K562 (cell line): Measurements from ENCODE around the gene DNASE1L3. TPM values are rescaled to one million over a fixed set of nuclear protein-coding genes. Genes with fewer than 3 reads are reported as not detected.

Source experiments
- ARID2 ChIP-seq: fragments of 450-650 bp; IDR thresholded peaks from 2 replicates; pipeline ENCODE4 v1.6.1; 2017; ENCODE audit warnings: antibody characterized with exemption, mild to moderate bottlenecking
- BACH1 ChIP-seq: fragments of 200-800 bp; sonication (Bioruptor generic); IDR thresholded peaks from 2 replicates; pipeline ENCODE4 v1.6.1; 2016; ENCODE audit warnings: missing genetic modification characterization, missing compliant biosample characterization
- CEBPB ChIP-seq: fragments of 450-650 bp; IDR thresholded peaks from 2 replicates; pipeline ENCODE4 v1.6.1; 2016; ENCODE audit warnings: missing genetic modification characterization, missing compliant biosample characterization
- ESRRB ChIP-seq: fragments of 250-450 bp; sonication (Bioruptor Pico); IDR thresholded peaks from 2 replicates; pipeline ENCODE4 v1.5.0; 2020; ENCODE audit warnings: mild to moderate bottlenecking, moderate library complexity, borderline replicate concordance
- FOXA1 ChIP-seq: fragments of 450-650 bp; IDR thresholded peaks from 2 replicates; pipeline ENCODE4 v1.6.1; 2016; ENCODE audit warnings: mild to moderate bottlenecking, borderline replicate concordance
- NELFE ChIP-seq: IDR thresholded peaks from 2 replicates; pipeline ENCODE4 v1.6.1; 2011; ENCODE audit warnings: mild to moderate bottlenecking; ENCODE audit not compliant: insufficient read depth, insufficient read length
- NRF1 ChIP-seq, 2 experiments: fragments of 450-650 bp; IDR thresholded peaks in 1 of 2; conservative IDR thresholded peaks in 1 of 2; 2 replicates each; pipeline ENCODE4 v1.6.1; 2014; ENCODE audit warnings: mild to moderate bottlenecking in 2 of 2
- NUFIP1 ChIP-seq: fragments of 450-650 bp; IDR thresholded peaks from 2 replicates; pipeline ENCODE4 v1.6.1; 2018; ENCODE audit not compliant: partially characterized antibody
- RFX1 ChIP-seq: fragments of 450-650 bp; IDR thresholded peaks from 2 replicates; pipeline ENCODE4 v1.6.1; 2016; ENCODE audit warnings: mild to moderate bottlenecking, moderate library complexity
- ZFPM2 ChIP-seq: fragments of 250-450 bp; sonication (Bioruptor Pico); IDR thresholded peaks from 2 replicates; pipeline ENCODE4 v1.5.1; 2022; ENCODE audit warnings: mild to moderate bottlenecking
- ZNF124 ChIP-seq: sonication (generic); formaldehyde crosslinking; IDR thresholded peaks from 2 replicates; pipeline ENCODE4 v1.8.1; 2022; ENCODE audit warnings: missing genetic modification reagents
- ZNF644 ChIP-seq: fragments of 200-800 bp; sonication (Bioruptor generic); IDR thresholded peaks from 2 replicates; pipeline ENCODE4 v1.6.1; 2016; ENCODE audit warnings: low read depth, missing genetic modification characterization, missing compliant biosample characterization
- polyA plus RNA-seq, 8 experiments: library from polyadenylated mRNA; depleted of rRNA in 4 of 8; stranded (reverse) in 5 of 8; unstranded in 3 of 8; fragments of >200 nt; fragmentation: Nextera tagmentation in 2 of 8; fragmentation: Illumina TruSeq in 1 of 8; extraction: Ambion mirVana in 2 of 8; extraction: Trizol in 1 of 8; gene quantifications; 2 replicates each; pipeline versions ENCODE4 v1.2.1 to v1.2.3, GENCODE V29; 2011 to 2014; ENCODE audit warnings: inconsistent platforms in 1 of 8, missing spikeins in 1 of 8
- total RNA-seq, 7 experiments: library from RNA; depleted of rRNA in 6 of 7; stranded (reverse); fragments of >200 nt in 6 of 7; fragmentation: Illumina TruSeq in 2 of 7; extraction: Trizol in 2 of 7; gene quantifications; 2 replicates each; pipeline versions ENCODE4 v1.2.1 to v1.2.3, GENCODE V29; 2011 to 2021; ENCODE audit warnings: low replicate concordance in 1 of 7
- TF ChIP-seq, protein P1 (sequence below): fragments of 450-650 bp; IDR thresholded peaks from 2 replicates; pipeline ENCODE4 v1.6.1; 2016; ENCODE audit warnings: mild to moderate bottlenecking
- TF ChIP-seq, protein P2 (sequence below): fragments of 250-450 bp; sonication (Bioruptor Pico); IDR thresholded peaks from 2 replicates; pipeline ENCODE4 v1.8.0; 2021; ENCODE audit warnings: borderline replicate concordance, mild to moderate bottlenecking, moderate library complexity; ENCODE audit not compliant: poor library complexity, severe bottlenecking
- TF ChIP-seq, protein P3 (sequence below): sonication (generic); formaldehyde crosslinking; IDR thresholded peaks from 2 replicates; pipeline ENCODE4 v1.8.0; 2022; ENCODE audit warnings: mild to moderate bottlenecking, missing genetic modification reagents
- TF ChIP-seq, protein P4 (sequence below): sonication (generic); formaldehyde crosslinking; IDR thresholded peaks from 2 replicates; pipeline ENCODE4 v1.8.1; 2023; ENCODE audit warnings: mild to moderate bottlenecking, missing genetic modification reagents
- TF ChIP-seq, protein P5 (sequence below), 3 experiments: fragments of 200-800 bp in 1 of 3; sonication (Bioruptor generic) in 1 of 3; sonication (generic) in 1 of 3; formaldehyde crosslinking in 1 of 3; IDR thresholded peaks; 2 replicates each; pipeline versions ENCODE4 v1.6.1 to v1.8.0; 2016 to 2022; ENCODE audit warnings: mild to moderate bottlenecking in 2 of 3, missing compliant biosample characterization in 2 of 3, missing genetic modification characterization in 2 of 3, missing genetic modification reagents in 1 of 3
- TF ChIP-seq, protein P6 (sequence below): fragments of 450-650 bp; IDR thresholded peaks from 2 replicates; pipeline ENCODE4 v1.7.0; 2016; ENCODE audit warnings: borderline replicate concordance

The DNASE1L3 gene
- total and polyA plus RNA-seq, 9 of the 15 experiments (the other 6 are each of a cell fraction or from before 2014, with no cell fraction given), result 0.06 TPM; not detected in 8

DNA sequence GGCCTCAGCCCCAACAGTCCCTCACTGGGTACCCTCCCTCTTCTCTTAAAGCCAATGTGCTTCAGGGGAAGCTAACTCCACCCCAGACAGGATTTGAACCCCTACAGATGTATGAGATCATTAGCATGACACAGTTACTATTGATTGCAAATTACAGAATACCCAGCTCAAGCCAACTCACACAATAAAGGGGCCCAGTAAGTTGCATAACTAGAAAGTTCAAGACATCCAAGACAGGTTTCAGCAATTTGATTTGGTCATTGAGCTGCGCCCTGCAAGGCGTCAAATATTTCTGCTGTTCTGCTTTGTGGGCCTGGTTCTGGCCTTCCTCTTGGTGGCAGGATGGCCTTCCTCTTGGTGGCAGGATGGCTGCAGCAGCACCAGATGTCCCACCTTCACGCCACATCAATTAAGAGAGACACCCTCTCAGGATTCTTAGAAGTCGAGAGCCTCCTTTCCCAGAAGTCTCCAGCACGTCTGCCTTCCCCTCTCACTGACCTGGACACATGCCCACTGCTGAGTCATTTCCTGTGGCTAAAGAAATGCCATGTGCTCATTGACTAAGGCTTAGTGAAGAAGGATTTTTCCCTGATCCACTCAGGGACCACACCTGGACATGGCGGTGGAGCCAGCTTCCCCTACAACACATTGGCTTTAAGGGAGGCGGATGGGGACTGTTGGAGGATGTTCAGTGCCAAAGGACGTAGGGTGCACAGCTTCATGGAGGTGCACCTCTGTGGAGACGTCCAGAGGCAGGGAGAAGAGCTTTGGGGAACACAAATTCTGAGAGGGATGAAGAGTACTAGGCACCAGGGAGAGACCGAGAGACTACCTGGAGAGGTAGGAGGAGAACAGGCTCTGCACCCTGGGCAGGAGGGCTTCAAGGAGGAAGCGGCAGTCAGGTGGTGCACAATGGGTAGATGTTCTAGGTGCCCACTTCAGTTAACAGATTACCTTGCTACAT is 49.1 kb downstream of the DNASE1L3 start (continued):
- TF ChIP-seq, protein P1, sequence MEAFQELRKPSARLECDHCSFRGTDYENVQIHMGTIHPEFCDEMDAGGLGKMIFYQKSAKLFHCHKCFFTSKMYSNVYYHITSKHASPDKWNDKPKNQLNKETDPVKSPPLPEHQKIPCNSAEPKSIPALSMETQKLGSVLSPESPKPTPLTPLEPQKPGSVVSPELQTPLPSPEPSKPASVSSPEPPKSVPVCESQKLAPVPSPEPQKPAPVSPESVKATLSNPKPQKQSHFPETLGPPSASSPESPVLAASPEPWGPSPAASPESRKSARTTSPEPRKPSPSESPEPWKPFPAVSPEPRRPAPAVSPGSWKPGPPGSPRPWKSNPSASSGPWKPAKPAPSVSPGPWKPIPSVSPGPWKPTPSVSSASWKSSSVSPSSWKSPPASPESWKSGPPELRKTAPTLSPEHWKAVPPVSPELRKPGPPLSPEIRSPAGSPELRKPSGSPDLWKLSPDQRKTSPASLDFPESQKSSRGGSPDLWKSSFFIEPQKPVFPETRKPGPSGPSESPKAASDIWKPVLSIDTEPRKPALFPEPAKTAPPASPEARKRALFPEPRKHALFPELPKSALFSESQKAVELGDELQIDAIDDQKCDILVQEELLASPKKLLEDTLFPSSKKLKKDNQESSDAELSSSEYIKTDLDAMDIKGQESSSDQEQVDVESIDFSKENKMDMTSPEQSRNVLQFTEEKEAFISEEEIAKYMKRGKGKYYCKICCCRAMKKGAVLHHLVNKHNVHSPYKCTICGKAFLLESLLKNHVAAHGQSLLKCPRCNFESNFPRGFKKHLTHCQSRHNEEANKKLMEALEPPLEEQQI, result peak; percentile 67; the same call in 1 of the 2 replicates
- TF ChIP-seq NUFIP1 (peak; percentile 69), CEBPB (tag) (no peak), ESRRB (CRISPR knock-in tag) (no peak), ZNF124 (CRISPR knock-in tag) (no peak), ZNF644 (no peak), NELFE (no peak), NRF1 (conservative IDR thresholded peaks at IDR 0.05 in 1 of 2, IDR thresholded peaks at IDR 0.05 in 1 of 2) (0 out of 4 replicates have a peak, but pooled peaks of 1 of the 2 experiments have one; percentile 20), ARID2 (no peak), BACH1 (tag) (peak; percentile 72; the same call in 1 of the 2 replicates), ZFPM2 (CRISPR knock-in tag) (no peak), FOXA1 (no peak), RFX1 (no peak)
- TF ChIP-seq, protein P2, sequence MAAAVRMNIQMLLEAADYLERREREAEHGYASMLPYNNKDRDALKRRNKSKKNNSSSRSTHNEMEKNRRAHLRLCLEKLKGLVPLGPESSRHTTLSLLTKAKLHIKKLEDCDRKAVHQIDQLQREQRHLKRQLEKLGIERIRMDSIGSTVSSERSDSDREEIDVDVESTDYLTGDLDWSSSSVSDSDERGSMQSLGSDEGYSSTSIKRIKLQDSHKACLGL (CRISPR knock-in tag), result no peak
- TF ChIP-seq, protein P3, sequence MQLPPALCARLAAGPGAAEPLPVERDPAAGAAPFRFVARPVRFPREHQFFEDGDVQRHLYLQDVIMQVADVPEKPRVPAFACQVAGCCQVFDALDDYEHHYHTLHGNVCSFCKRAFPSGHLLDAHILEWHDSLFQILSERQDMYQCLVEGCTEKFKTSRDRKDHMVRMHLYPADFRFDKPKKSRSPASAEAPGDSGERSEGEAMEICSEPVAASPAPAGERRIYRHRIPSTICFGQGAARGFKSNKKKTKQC (CRISPR knock-in tag), result no peak
- TF ChIP-seq, protein P4, sequence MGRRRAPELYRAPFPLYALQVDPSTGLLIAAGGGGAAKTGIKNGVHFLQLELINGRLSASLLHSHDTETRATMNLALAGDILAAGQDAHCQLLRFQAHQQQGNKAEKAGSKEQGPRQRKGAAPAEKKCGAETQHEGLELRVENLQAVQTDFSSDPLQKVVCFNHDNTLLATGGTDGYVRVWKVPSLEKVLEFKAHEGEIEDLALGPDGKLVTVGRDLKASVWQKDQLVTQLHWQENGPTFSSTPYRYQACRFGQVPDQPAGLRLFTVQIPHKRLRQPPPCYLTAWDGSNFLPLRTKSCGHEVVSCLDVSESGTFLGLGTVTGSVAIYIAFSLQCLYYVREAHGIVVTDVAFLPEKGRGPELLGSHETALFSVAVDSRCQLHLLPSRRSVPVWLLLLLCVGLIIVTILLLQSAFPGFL (CRISPR knock-in tag), result no peak
- TF ChIP-seq, protein P5, sequence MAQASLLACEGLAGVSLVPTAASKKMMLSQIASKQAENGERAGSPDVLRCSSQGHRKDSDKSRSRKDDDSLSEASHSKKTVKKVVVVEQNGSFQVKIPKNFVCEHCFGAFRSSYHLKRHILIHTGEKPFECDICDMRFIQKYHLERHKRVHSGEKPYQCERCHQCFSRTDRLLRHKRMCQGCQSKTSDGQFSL (CRISPR knock-in tag; IDR thresholded peaks at IDR 0.05), result no peak
- TF ChIP-seq, protein P5 (tag; IDR thresholded peaks at IDR 0.05), result no peak
- TF ChIP-seq, protein P6, sequence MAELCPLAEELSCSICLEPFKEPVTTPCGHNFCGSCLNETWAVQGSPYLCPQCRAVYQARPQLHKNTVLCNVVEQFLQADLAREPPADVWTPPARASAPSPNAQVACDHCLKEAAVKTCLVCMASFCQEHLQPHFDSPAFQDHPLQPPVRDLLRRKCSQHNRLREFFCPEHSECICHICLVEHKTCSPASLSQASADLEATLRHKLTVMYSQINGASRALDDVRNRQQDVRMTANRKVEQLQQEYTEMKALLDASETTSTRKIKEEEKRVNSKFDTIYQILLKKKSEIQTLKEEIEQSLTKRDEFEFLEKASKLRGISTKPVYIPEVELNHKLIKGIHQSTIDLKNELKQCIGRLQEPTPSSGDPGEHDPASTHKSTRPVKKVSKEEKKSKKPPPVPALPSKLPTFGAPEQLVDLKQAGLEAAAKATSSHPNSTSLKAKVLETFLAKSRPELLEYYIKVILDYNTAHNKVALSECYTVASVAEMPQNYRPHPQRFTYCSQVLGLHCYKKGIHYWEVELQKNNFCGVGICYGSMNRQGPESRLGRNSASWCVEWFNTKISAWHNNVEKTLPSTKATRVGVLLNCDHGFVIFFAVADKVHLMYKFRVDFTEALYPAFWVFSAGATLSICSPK, result no peak
